ENCODE data around the gene CYS1.

DNA sequence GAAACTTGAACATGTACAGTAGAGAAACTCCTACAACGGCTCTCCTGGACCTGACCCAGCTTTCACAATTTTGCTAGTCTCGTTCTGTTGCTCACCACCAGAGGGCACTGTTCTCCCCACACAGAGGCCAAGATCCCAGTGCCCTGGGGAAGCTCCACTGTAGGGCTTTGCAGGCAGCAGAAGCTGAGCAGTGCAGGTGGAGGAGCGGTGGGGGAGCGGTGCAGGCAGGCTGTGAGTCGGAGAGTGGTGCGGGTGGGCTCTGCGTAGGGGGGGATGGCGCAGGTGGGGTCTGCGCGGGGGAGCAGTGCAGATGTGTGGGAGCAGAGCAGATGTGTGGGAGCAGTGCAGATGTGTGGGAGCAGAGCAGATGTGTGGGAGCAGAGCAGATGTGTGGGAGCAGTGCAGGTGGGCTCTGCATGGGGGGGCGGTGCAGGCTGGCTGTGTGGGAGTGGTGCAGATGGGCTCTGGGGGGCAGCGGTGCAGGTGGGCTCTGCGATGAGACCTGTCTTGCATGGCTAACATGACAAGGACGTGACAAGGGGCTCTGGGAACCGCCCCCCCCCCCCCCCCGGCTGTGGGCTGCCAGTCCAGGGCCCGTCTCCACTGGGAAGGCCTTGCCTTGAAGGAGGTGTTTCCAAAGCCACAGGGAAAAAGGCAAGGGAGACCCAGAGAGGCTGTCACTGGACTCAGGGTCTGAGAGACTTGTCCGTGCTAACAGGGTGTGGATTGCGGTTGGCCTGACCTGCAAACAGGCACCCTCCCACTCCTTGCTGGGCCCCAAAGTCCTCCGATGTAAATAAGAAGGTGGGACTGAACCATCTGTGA, 7.3 kb downstream of the CYS1 start:
- TF ChIP-seq EZH2 (IDR thresholded peaks at IDR 0.05; ENCODE audit: borderline replicate concordance, low read length): no peak
- TF ChIP-seq, protein P1, sequence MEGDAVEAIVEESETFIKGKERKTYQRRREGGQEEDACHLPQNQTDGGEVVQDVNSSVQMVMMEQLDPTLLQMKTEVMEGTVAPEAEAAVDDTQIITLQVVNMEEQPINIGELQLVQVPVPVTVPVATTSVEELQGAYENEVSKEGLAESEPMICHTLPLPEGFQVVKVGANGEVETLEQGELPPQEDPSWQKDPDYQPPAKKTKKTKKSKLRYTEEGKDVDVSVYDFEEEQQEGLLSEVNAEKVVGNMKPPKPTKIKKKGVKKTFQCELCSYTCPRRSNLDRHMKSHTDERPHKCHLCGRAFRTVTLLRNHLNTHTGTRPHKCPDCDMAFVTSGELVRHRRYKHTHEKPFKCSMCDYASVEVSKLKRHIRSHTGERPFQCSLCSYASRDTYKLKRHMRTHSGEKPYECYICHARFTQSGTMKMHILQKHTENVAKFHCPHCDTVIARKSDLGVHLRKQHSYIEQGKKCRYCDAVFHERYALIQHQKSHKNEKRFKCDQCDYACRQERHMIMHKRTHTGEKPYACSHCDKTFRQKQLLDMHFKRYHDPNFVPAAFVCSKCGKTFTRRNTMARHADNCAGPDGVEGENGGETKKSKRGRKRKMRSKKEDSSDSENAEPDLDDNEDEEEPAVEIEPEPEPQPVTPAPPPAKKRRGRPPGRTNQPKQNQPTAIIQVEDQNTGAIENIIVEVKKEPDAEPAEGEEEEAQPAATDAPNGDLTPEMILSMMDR (conservative IDR thresholded peaks at IDR 0.05 in 1 of 2, IDR thresholded peaks at IDR 0.05 in 1 of 2; ENCODE audit: extremely low read depth in 1 of 2, insufficient read depth in 1 of 2, low read depth in 1 of 2, low read length in 2 of 2): peak; percentile 79 to 92
